Activated CD4-positive, CD25-positive, alpha-beta regulatory T cell treated with anti-CD3 and anti-CD28 coated beads, Interleukin-2, amount 50 U/mL, for 16 hours (primary cell): ENCODE measurements around the gene FERD3L.

Source experiments
- DNase-seq: peaks from one replicate; pipeline ENCODE4 v3.0.0-alpha.2; 2020; ENCODE audit warnings: low read depth, low spot score

FERD3L gene

GRCh38 chr7:19101472-19101871 is 43.7 kb downstream of the FERD3L start:
- DNase-seq, result no peak

- DNase-seq, result no peak
Observed at GRCh38 chr7:19099924-19100323, 45.3 kb downstream of the FERD3L start.

GRCh38 chr7:19099194-19099593 is 46.0 kb downstream of the FERD3L start:
- DNase-seq, result no peak

GRCh38 chr7:19098510-19098909 is 46.7 kb downstream of the FERD3L start:
- no peak for DNase-seq

GRCh38 chr7:19097165-19098055 is 47.8 kb downstream of the FERD3L start:
- no peak for DNase-seq

GRCh38 chr7:19095353-19095860 is 49.8 kb downstream of the FERD3L start:
- DNase-seq, result no peak
